HCT116 (cell line): ENCODE data around the gene RIPOR2. TPM values are rescaled to one million over a fixed set of nuclear protein-coding genes. Genes with fewer than 3 reads are reported as not detected.

Experiments
- ATAC-seq: fragments of 200-7000 bp; cut with Tn5 transposase; 2 replicates; pipeline ENCODE4 v1.9.1; 2020; ENCODE audit warnings: mild to moderate bottlenecking, moderate library complexity
- BruUV-seq: library from RNA; stranded (reverse); fragments of 400-500 nt; replicated peaks from 2 replicates; lab custom pipeline; 2021; lab: Mats Ljungman, UMichigan
- CTCF ChIA-PET: fragments of 300-600 bp; sonication (Branson Sonifier 250); formaldehyde crosslinking; loops from one replicate; lab custom pipeline; 2021; ENCODE audit warnings: antibody characterized with exemption; lab: Charles Lee
- POLR2A ChIA-PET: fragments of 300-600, 350-600 bp; sonication (Branson Sonifier 250); formaldehyde crosslinking; loops from one replicate; lab custom pipeline; 2021; ENCODE audit warnings: antibody characterized with exemption; lab: Charles Lee
- RAD21 ChIA-PET, 2 experiments: fragments of 300-600 bp; sonication (Branson Sonifier 250); formaldehyde crosslinking; loops; one replicate each; lab custom pipeline; 2023; ENCODE audit warnings: low total read pairs in 2 of 2; ENCODE audit not compliant: uncharacterized antibody in 2 of 2, unreplicated experiment in 2 of 2, low non-redundant PET in 1 of 2; lab: Charles Lee
- DNase-seq: peaks from one replicate; pipeline ENCODE4 v3.0.0-alpha.2; 2010; ENCODE audit warnings: low read depth, low spot score
- H2AFZ ChIP-seq: fragments of 200-600 bp; shearing (Covaris generic), sonication (generic); 2 replicates; pipeline ENCODE4 v1.6.1; 2017; ENCODE audit warnings: low read depth, mixed run types, mixed read lengths, antibody characterized with exemption, low read length; ENCODE audit not compliant: poor library complexity, severe bottlenecking
- H3K27ac ChIP-seq: 2 replicates; pipeline ENCODE4 v1.5.1; 2012; ENCODE audit warnings: low read depth, low read length
- H3K27me3 ChIP-seq: fragments of 200-600 bp; sonication (generic); 2 replicates; pipeline ENCODE4 v1.6.1; 2016; ENCODE audit warnings: mixed run types, low read length, mixed read lengths; ENCODE audit not compliant: insufficient read depth
- H3K36me3 ChIP-seq, 2 experiments: fragments of 200-500 bp in 1 of 2; fragments of 200-600 bp in 1 of 2; sonication (Bioruptor generic) in 1 of 2; sonication (generic) in 1 of 2; 2 replicates each; pipeline versions ENCODE4 v1.5.1 to v1.6.1; 2014 to 2016; ENCODE audit warnings: low read length in 2 of 2, inconsistent platforms in 1 of 2, mixed read lengths in 1 of 2, mixed run types in 1 of 2; ENCODE audit not compliant: insufficient read depth in 2 of 2, control insufficient read depth in 1 of 2
- H3K4me1 ChIP-seq, 2 experiments: fragments of 200-600 bp in 1 of 2; sonication (generic) in 1 of 2; 2 replicates each; pipeline versions ENCODE4 v1.5.1 to v1.6.1; 2012 to 2017; ENCODE audit warnings: low read length in 2 of 2, inconsistent platforms in 1 of 2, mild to moderate bottlenecking in 1 of 2, mixed read lengths in 1 of 2, mixed run types in 1 of 2, moderate library complexity in 1 of 2; ENCODE audit not compliant: insufficient read depth in 2 of 2, control insufficient read depth in 1 of 2
- H3K4me2 ChIP-seq: fragments of 200-600 bp; sonication (generic); 2 replicates; pipeline ENCODE4 v1.6.1; 2017; ENCODE audit warnings: mixed run types, low read length, mixed read lengths
- H3K4me3 ChIP-seq, 2 experiments: fragments of 200-600 bp in 1 of 2; sonication (generic) in 1 of 2; replicated peaks in 1 of 2; 2 replicates each; pipeline ENCODE4 v1.5.1; 2011 to 2016; ENCODE audit warnings: low read length in 2 of 2, control low read depth in 1 of 2, low read depth in 1 of 2, mild to moderate bottlenecking in 1 of 2, mixed read lengths in 1 of 2, mixed run types in 1 of 2
- H3K79me2 ChIP-seq: fragments of 200-600 bp; sonication (generic); 2 replicates; pipeline ENCODE4 v1.6.1; 2017; ENCODE audit warnings: mild to moderate bottlenecking, mixed run types, low read length, moderate library complexity, mixed read lengths; ENCODE audit not compliant: insufficient read depth
- H3K9ac ChIP-seq: fragments of 200-600 bp; sonication (generic); 2 replicates; pipeline ENCODE4 v1.6.1; 2016; ENCODE audit warnings: low read length, mixed read lengths
- H3K9me2 ChIP-seq: fragments of 200-600 bp; sonication (generic), shearing (Covaris generic); 2 replicates; pipeline ENCODE4 v1.6.1; 2017; ENCODE audit warnings: mixed run types, mild to moderate bottlenecking, moderate library complexity; ENCODE audit not compliant: insufficient read depth
- H3K9me3 ChIP-seq, 2 experiments: fragments of 200-500 bp in 1 of 2; fragments of 200-600 bp in 1 of 2; sonication (Bioruptor generic) in 1 of 2; sonication (generic) in 1 of 2; 2 replicates each; pipeline ENCODE4 v1.6.1; 2014 to 2017; ENCODE audit warnings: low read length in 2 of 2, mixed read lengths in 2 of 2, inconsistent platforms in 1 of 2, low read depth in 1 of 2, mild to moderate bottlenecking in 1 of 2, mixed run types in 1 of 2, moderate library complexity in 1 of 2; ENCODE audit not compliant: control insufficient read depth in 1 of 2, insufficient read depth in 1 of 2
- H4K20me1 ChIP-seq: fragments of 200-600 bp; sonication (generic), shearing (Covaris generic); 2 replicates; pipeline ENCODE4 v1.6.1; 2017; ENCODE audit warnings: mixed run types, mild to moderate bottlenecking, moderate library complexity; ENCODE audit not compliant: insufficient read depth
- ATF3 ChIP-seq: IDR thresholded peaks from 2 replicates; pipeline ENCODE4 v1.6.1; 2012
- EGR1 ChIP-seq: IDR thresholded peaks from 2 replicates; pipeline ENCODE4 v1.6.1; 2012; ENCODE audit warnings: low read depth
- EZH2 ChIP-seq: fragments of 200-600 bp; sonication (generic); IDR thresholded peaks from 2 replicates; pipeline ENCODE4 v1.6.1; 2017; ENCODE audit warnings: antibody characterized with exemption, mixed run types
- JUND ChIP-seq: IDR thresholded peaks from 2 replicates; pipeline ENCODE4 v1.6.1; 2012
- RAD21 ChIP-seq: IDR thresholded peaks from 2 replicates; pipeline ENCODE4 v1.6.1; 2012; ENCODE audit warnings: low read depth, mild to moderate bottlenecking
- intact Hi-C: fragments of 100-400 bp; cut with micrococcal nuclease; formaldehyde crosslinking; loops from 2 replicates; pipeline ENCODE4 v1.10.0; 2022
- total RNA-seq: library from RNA; stranded (reverse); gene quantifications from one replicate; pipeline ENCODE4 v1.2.1, GENCODE V29; 2021; ENCODE audit not compliant: unreplicated experiment
- TF ChIP-seq, protein P1 (sequence below): IDR thresholded peaks from 2 replicates; pipeline ENCODE4 v1.6.1; 2012; ENCODE audit warnings: low read depth

RIPOR2 gene
- total RNA-seq, 1 experiment from 2014 or later: 0.44 TPM

DNA sequence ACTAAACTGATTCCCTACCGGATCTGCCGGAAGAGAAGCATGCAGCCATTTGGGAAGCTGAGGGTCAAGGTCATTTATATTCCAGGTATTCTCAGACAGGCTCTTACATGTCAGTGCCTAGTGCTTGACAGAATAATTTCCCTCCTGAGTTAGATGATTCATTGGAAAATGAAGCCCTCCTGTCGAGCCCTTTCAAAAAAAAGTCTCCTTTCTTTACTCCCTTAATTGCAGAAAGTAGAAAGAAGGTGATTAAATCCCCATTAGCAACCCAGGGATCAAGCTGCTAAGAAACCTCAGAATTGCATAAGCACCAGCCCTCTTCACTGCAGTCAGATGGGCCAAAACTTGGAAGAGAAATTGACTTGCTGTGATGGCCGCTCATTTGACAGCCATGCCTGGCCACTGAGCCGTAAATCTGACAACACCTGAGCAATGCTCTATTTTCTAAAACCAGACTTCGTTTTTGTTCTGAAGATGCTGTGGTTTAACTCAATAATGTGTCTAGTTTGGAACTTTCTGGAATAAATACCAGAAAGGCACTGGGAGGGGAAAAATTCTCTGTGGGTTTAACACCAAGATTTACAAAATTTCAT lies 76.1 kb downstream of the RIPOR2 start:
- ATAC-seq (no peak), DNase-seq (no peak)
- no peaks in the 10 kb centered on the region for H3K9me2 ChIP-seq
- CTCF ChIA-PET: no interaction called here
- no peak overlapping the region for H3K4me3 ChIP-seq
- H3K4me2 ChIP-seq: no peak overlapping the region
- POLR2A ChIA-PET: no interaction called here
- H3K9ac ChIP-seq: no peak overlapping the region
- BruUV-seq: no TSS peak
- intact Hi-C loops: loop anchor here (5.0 kb wide), 1 partner anchor 743 kb away; no protein-coding TSS in a partner anchor
- no peak overlapping the region for H2AFZ ChIP-seq
- H3K4me1 ChIP-seq: peaks cover 3 to 10% of the 10 kb centered on the region in 2 experiments; a peak in 2 of 4 replicates
- H3K9me3 ChIP-seq: no peaks in the 10 kb centered on the region
- H3K27ac ChIP-seq: no peak overlapping the region
- H3K36me3 ChIP-seq: no peaks in the 10 kb centered on the region
- peaks cover 7% of the 10 kb centered on the region; the same call in 1 of the 2 replicates for H3K27me3 ChIP-seq
- TF ChIP-seq, protein P1, sequence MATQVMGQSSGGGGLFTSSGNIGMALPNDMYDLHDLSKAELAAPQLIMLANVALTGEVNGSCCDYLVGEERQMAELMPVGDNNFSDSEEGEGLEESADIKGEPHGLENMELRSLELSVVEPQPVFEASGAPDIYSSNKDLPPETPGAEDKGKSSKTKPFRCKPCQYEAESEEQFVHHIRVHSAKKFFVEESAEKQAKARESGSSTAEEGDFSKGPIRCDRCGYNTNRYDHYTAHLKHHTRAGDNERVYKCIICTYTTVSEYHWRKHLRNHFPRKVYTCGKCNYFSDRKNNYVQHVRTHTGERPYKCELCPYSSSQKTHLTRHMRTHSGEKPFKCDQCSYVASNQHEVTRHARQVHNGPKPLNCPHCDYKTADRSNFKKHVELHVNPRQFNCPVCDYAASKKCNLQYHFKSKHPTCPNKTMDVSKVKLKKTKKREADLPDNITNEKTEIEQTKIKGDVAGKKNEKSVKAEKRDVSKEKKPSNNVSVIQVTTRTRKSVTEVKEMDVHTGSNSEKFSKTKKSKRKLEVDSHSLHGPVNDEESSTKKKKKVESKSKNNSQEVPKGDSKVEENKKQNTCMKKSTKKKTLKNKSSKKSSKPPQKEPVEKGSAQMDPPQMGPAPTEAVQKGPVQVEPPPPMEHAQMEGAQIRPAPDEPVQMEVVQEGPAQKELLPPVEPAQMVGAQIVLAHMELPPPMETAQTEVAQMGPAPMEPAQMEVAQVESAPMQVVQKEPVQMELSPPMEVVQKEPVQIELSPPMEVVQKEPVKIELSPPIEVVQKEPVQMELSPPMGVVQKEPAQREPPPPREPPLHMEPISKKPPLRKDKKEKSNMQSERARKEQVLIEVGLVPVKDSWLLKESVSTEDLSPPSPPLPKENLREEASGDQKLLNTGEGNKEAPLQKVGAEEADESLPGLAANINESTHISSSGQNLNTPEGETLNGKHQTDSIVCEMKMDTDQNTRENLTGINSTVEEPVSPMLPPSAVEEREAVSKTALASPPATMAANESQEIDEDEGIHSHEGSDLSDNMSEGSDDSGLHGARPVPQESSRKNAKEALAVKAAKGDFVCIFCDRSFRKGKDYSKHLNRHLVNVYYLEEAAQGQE: no peak
- no peak for TF ChIP-seq JUND
- no peak for TF ChIP-seq EZH2
- no peak for TF ChIP-seq ATF3
- TF ChIP-seq EGR1: no peak
- no peak for TF ChIP-seq RAD21
- H3K79me2 ChIP-seq: no peaks in the 10 kb centered on the region
- no peaks in the 10 kb centered on the region for H4K20me1 ChIP-seq
- RAD21 ChIA-PET: no interaction called here
